Neural progenitor cell (in vitro differentiated cells): ENCODE measurements around the gene SLC25A47. TPM values are rescaled to one million over a fixed set of nuclear protein-coding genes. Genes with fewer than 3 reads are reported as not detected.

Experiments
- DNase-seq: peaks from one replicate; pipeline ENCODE4 v3.0.0-alpha.2; 2016; ENCODE audit warnings: low spot score
- H2AFZ ChIP-seq: fragments of 200-600 bp; sonication (generic); replicated peaks from 2 replicates; pipeline ENCODE4 v1.6.1; 2016; ENCODE audit warnings: antibody characterized with exemption
- H3F3A ChIP-seq: fragments of 200-600 bp; sonication (generic); 2 replicates; pipeline ENCODE4 v1.6.1; 2016; ENCODE audit warnings: antibody characterized with exemption, low read depth
- H3K27ac ChIP-seq: fragments of 200-600 bp; sonication (generic); 2 replicates; pipeline ENCODE4 v1.5.1; 2016; ENCODE audit warnings: mild to moderate bottlenecking
- H3K27me3 ChIP-seq: fragments of 200-600 bp; sonication (generic); 2 replicates; pipeline ENCODE4 v1.6.1; 2016; ENCODE audit warnings: mild to moderate bottlenecking, moderate library complexity
- H3K36me3 ChIP-seq: fragments of 200-600 bp; sonication (generic); 2 replicates; pipeline ENCODE4 v1.5.1; 2016
- H3K4me1 ChIP-seq: fragments of 200-600 bp; sonication (generic); 2 replicates; pipeline ENCODE4 v1.6.1; 2016; ENCODE audit warnings: mixed run types
- H3K4me2 ChIP-seq: fragments of 200-600 bp; sonication (generic); 2 replicates; pipeline ENCODE4 v1.6.1; 2016
- H3K4me3 ChIP-seq: fragments of 200-600 bp; sonication (generic); 2 replicates; pipeline ENCODE4 v1.5.1; 2016
- H3K79me2 ChIP-seq: fragments of 200-600 bp; sonication (generic); 2 replicates; pipeline ENCODE4 v1.6.1; 2016; ENCODE audit warnings: low read depth
- H3K9ac ChIP-seq: fragments of 200-600 bp; sonication (generic); 2 replicates; pipeline ENCODE4 v1.6.1; 2016
- H3K9me3 ChIP-seq: fragments of 200-600 bp; sonication (generic); 2 replicates; pipeline ENCODE4 v1.5.1; 2016; ENCODE audit warnings: low read depth
- H4K20me1 ChIP-seq: fragments of 200-600 bp; sonication (generic); 2 replicates; pipeline ENCODE4 v1.6.1; 2016; ENCODE audit warnings: low read depth
- H3K27ac Mint-ChIP-seq: 3 replicates; pipeline ENCODE4 v1.8.0; 2021; ENCODE audit warnings: mixed read lengths
- H3K27me3 Mint-ChIP-seq: 2 replicates; pipeline ENCODE4 v1.8.0; 2022; ENCODE audit warnings: low read depth, mild to moderate bottlenecking, inconsistent platforms, moderate library complexity, mixed read lengths; ENCODE audit not compliant: insufficient read depth
- H3K36me3 Mint-ChIP-seq: 3 replicates; pipeline ENCODE4 v1.8.0; 2021; ENCODE audit warnings: mixed read lengths
- H3K4me1 Mint-ChIP-seq: 3 replicates; pipeline ENCODE4 v1.8.0; 2021; ENCODE audit warnings: mixed read lengths
- H3K4me3 Mint-ChIP-seq: 3 replicates; pipeline ENCODE4 v1.8.0; 2021; ENCODE audit warnings: mild to moderate bottlenecking, moderate library complexity, mixed read lengths
- H3K9me3 Mint-ChIP-seq: 3 replicates; pipeline ENCODE4 v1.8.0; 2020; ENCODE audit warnings: mixed read lengths
- CTCF ChIP-seq: fragments of 200-600 bp; sonication (generic); IDR thresholded peaks from 2 replicates; pipeline ENCODE4 v1.5.1; 2017; ENCODE audit warnings: antibody characterized with exemption, mild to moderate bottlenecking
- EZH2 ChIP-seq: fragments of 200-600 bp; sonication (generic); IDR thresholded peaks from 2 replicates; pipeline ENCODE4 v1.6.1; 2017; ENCODE audit warnings: antibody characterized with exemption, mild to moderate bottlenecking, moderate library complexity
- EZH2phosphoT487 ChIP-seq: fragments of 200-600 bp; sonication (generic); IDR thresholded peaks from 2 replicates; pipeline ENCODE4 v1.6.1; 2017; ENCODE audit warnings: antibody characterized with exemption
- total RNA-seq: library from RNA; depleted of rRNA; stranded (reverse); fragments of >200 nt; gene quantifications from 2 replicates; pipeline ENCODE4 v1.2.3, GENCODE V29; 2015; ENCODE audit warnings: low replicate concordance

Gene SLC25A47
- total RNA-seq, 1 donor from 2014 or later: not detected

GRCh38 chr14:100322138-100322957 is 791 bp upstream of the SLC25A47 start:
- Histone ChIP-seq H3K79me2 (no peaks in the 10 kb centered on the region), H3K27me3 (no peaks in the 10 kb centered on the region), H3K9ac (no peak overlapping the region), H3K36me3 (no peaks in the 10 kb centered on the region), H2AFZ (no peak overlapping the region), H3K27ac (no peak overlapping the region), H3K4me2 (no peak overlapping the region), H4K20me1 (no peaks in the 10 kb centered on the region), H3K4me1 (peaks cover 6% of the 10 kb centered on the region), H3K4me3 (no peak overlapping the region), H3K9me3 (no peaks in the 10 kb centered on the region), H3F3A (peaks cover 3% of the 10 kb centered on the region)
- no peak for DNase-seq
- TF ChIP-seq EZH2phosphoT487: no peak
- TF ChIP-seq CTCF: no peak
- TF ChIP-seq EZH2: no peak
- Mint-ChIP-seq H3K36me3 (no peaks in the 10 kb centered on the region), H3K4me3 (no peak overlapping the region), H3K4me1 (peaks cover 8% of the 10 kb centered on the region), H3K27ac (no peak overlapping the region), H3K27me3 (peaks cover 4% of the 10 kb centered on the region), H3K9me3 (no peaks in the 10 kb centered on the region)

- H3K9ac ChIP-seq: no peak overlapping the region
- no peak for DNase-seq
- peak overlapping the region; percentile 54 for H3K27ac Mint-ChIP-seq
These were observed 786 bp downstream of the SLC25A47 start for GRCh38 chr14:100323942-100324307.

GRCh38 chr14:100325231-100325632 is 2.1 kb downstream of the SLC25A47 start:
- no peaks in the 10 kb centered on the region for H3F3A ChIP-seq
- TF ChIP-seq CTCF: no peak
- no peak for TF ChIP-seq EZH2phosphoT487
- TF ChIP-seq EZH2: no peak
- H3K36me3 ChIP-seq: no peaks in the 10 kb centered on the region
- peaks cover 4% of the 10 kb centered on the region for H3K27me3 Mint-ChIP-seq
- H2AFZ ChIP-seq: no peak overlapping the region
- no peak for DNase-seq
- H3K9me3 Mint-ChIP-seq: no peaks in the 10 kb centered on the region
- peaks cover under 1% of the 10 kb centered on the region for H3K4me1 ChIP-seq
- no peak overlapping the region for H3K27ac Mint-ChIP-seq
- no peaks in the 10 kb centered on the region for H3K79me2 ChIP-seq
- no peaks in the 10 kb centered on the region for H3K9me3 ChIP-seq
- H3K4me3 Mint-ChIP-seq: no peak overlapping the region
- no peak overlapping the region for H3K4me2 ChIP-seq
- H3K4me3 ChIP-seq: no peak overlapping the region
- peaks cover 2% of the 10 kb centered on the region for H3K4me1 Mint-ChIP-seq
- no peaks in the 10 kb centered on the region for H3K27me3 ChIP-seq
- no peak overlapping the region for H3K9ac ChIP-seq
- no peaks in the 10 kb centered on the region for H4K20me1 ChIP-seq
- no peak overlapping the region for H3K27ac ChIP-seq
- H3K36me3 Mint-ChIP-seq: no peaks in the 10 kb centered on the region

More at GRCh38 chr14:100323942-100324307, 786 bp downstream of the SLC25A47 start:
- Mint-ChIP-seq H3K36me3 (no peaks in the 10 kb centered on the region), H3K9me3 (no peaks in the 10 kb centered on the region), H3K27me3 (peaks cover 4% of the 10 kb centered on the region), H3K4me3 (no peak overlapping the region), H3K4me1 (peaks cover 4% of the 10 kb centered on the region)
- H3K36me3 ChIP-seq: no peaks in the 10 kb centered on the region
- H2AFZ ChIP-seq: no peak overlapping the region
- no peaks in the 10 kb centered on the region for H4K20me1 ChIP-seq
- no peaks in the 10 kb centered on the region for H3K27me3 ChIP-seq
- TF ChIP-seq EZH2 (no peak), EZH2phosphoT487 (no peak), CTCF (no peak)
- H3K27ac ChIP-seq: no peak overlapping the region
- H3K4me2 ChIP-seq: no peak overlapping the region
- H3F3A ChIP-seq: no peaks in the 10 kb centered on the region
- no peaks in the 10 kb centered on the region for H3K4me1 ChIP-seq
- H3K4me3 ChIP-seq: no peak overlapping the region
- no peaks in the 10 kb centered on the region for H3K79me2 ChIP-seq
- H3K9me3 ChIP-seq: no peaks in the 10 kb centered on the region
